ENCODE data around the gene MYO18A. TPM values are rescaled to one million over a fixed set of nuclear protein-coding genes. Genes with fewer than 3 reads are reported as not detected.

Gene MYO18A
- total RNA-seq, 1 donor from 2014 or later, result 53.9 TPM

- DNase-seq, result no peak
Measured at GRCh38 chr17:29024316-29024952, 155.8 kb downstream of the MYO18A start.

GRCh38 chr17:29022074-29022473 lies 158.1 kb downstream of the MYO18A start:
- no peak for DNase-seq

GRCh38 chr17:29021226-29021625 lies 159.0 kb downstream of the MYO18A start:
- no peak for DNase-seq

Other genes starting within 250 kb of the MYO18A start
- gene PHF12, start 228.9 kb downstream of the MYO18A start, total RNA-seq, result 18.6 TPM
- gene SEZ6, start 174.4 kb downstream of the MYO18A start, total RNA-seq, result 0.30 TPM
- gene PIPOX, start 137.3 kb downstream of the MYO18A start, total RNA-seq, result 0.20 TPM
- gene CRYBA1, start 66.5 kb upstream of the MYO18A start, total RNA-seq, result not detected
- gene NUFIP2, start 113.8 kb upstream of the MYO18A start, total RNA-seq, result 41.3 TPM
- gene TAOK1, start 210.0 kb upstream of the MYO18A start, total RNA-seq, result 57.8 TPM